ENCODE data around the gene PCID2. TPM values are rescaled to one million over a fixed set of nuclear protein-coding genes. Genes with fewer than 3 reads are reported as not detected.

Gene PCID2
- total RNA-seq, 2 experiments from 2014 or later: 66.6 to 72.4 TPM

- Mint-ChIP-seq H3K36me3 (peaks cover 19% of the 10 kb centered on the region), H3K9me3 (no peaks in the 10 kb centered on the region), H3K4me3 (peak overlapping the region; percentile 2), H3K27me3 (no peaks in the 10 kb centered on the region), H3K4me1 (ENCODE audit: low read depth) (peaks cover 27% of the 10 kb centered on the region), H3K27ac (no peak overlapping the region)
- CTCF ChIA-PET: no interaction called here
- peak; percentile 46 for DNase-seq
- intact Hi-C loops (cut with micrococcal nuclease): no loop called here
- POLR2A ChIA-PET: no interaction called here
These were observed 3.3 kb upstream of the PCID2 start for GRCh38 chr13:113211774-113212173.

DNA sequence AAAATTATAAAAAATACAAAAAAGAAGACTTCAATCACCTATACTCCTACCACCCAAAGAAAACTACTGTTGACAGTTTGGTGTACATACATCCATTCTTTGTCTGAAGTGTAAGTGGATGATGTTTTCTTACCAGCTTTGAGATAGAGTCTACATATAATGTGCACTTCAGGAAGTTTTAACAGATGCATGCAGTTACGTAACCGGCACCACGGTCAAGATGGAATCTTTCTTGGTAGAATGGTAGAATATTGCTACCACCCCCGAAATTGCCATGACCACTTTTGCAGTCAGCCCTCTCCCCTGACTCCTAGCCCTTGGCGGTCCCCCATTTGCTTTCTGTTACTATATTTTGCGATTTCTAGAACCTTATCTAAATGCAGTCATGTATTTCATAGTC, 2.4 kb upstream of the PCID2 start:
- peak overlapping the region; percentile 28 for H3K27ac Mint-ChIP-seq
- H3K27me3 Mint-ChIP-seq: no peaks in the 10 kb centered on the region
- peak overlapping the region; percentile 82 for H3K4me3 Mint-ChIP-seq
- intact Hi-C loops (cut with micrococcal nuclease): no loop called here
- peaks cover 36% of the 10 kb centered on the region for H3K4me1 Mint-ChIP-seq (ENCODE audit: low read depth)
- peaks cover 23% of the 10 kb centered on the region for H3K36me3 Mint-ChIP-seq
- ChIA-PET POLR2A (no interaction called here), CTCF (no interaction called here)
- DNase-seq: no peak
- no peaks in the 10 kb centered on the region for H3K9me3 Mint-ChIP-seq

DNA sequence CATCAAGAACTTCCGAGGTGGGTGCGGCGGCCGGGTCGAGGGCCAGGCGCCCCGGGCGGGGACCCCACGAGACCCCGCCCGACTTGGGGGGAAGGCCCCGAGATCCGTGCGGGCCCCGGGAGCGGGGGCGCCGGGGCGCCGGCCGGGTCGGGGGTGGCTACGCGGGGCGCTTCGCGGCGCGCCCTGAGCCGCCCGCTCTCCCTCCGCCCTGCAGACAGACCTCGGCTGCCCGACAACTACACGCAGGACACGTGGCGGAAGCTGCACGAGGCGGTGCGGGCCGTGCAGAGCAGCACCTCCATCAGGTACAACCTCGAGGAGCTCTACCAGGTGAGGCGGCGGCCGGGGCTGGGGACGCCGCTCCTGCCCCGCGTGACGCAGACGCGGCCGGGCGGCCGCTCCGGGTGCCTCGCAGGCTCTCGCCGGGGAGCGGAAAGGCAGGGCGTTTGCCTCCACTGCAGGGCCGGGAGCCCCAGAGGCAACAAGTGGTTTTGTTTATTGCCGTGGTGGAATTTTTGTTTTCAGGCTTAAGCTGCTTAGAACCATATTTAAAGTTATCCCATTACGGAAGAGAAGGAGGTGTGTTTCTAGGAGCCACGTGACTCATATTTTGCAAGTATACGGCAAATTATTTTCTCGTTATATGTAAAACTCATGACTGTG, 1.4 kb upstream of the PCID2 start:
- DNase-seq: peak; percentile 77
- Mint-ChIP-seq H3K4me3 (peak overlapping the region; percentile 82), H3K27ac (peak overlapping the region; percentile 81), H3K36me3 (peaks cover 30% of the 10 kb centered on the region), H3K9me3 (no peaks in the 10 kb centered on the region), H3K4me1 (ENCODE audit: low read depth) (peaks cover 46% of the 10 kb centered on the region), H3K27me3 (no peaks in the 10 kb centered on the region)
- ChIA-PET POLR2A (interaction anchor here (0.6 to 1.7 kb wide), 5 partner anchors 9 to 889 kb away, joined by 3 to 5 read pairs (median 3); no protein-coding TSS in a partner anchor), CTCF (interaction anchor here (0.7 to 1.9 kb wide), 3 partner anchors 24 to 267 kb away, joined by 3 to 5 read pairs (median 4); no protein-coding TSS in a partner anchor)
- intact Hi-C loops (cut with micrococcal nuclease): loop anchor here (2.0 to 5.0 kb wide), 6 partner anchors 23 to 857 kb away; partner anchors contain the start of genes DCUN1D2 and TFDP1

- Mint-ChIP-seq H3K36me3 (peaks cover 31% of the 10 kb centered on the region), H3K27me3 (no peaks in the 10 kb centered on the region), H3K4me3 (peak within 1 kb of the TSS; percentile 83), H3K4me1 (ENCODE audit: low read depth) (peaks cover 50% of the 10 kb centered on the region), H3K27ac (peak within 1 kb of the TSS; percentile 81), H3K9me3 (no peaks in the 10 kb centered on the region)
- DNase-seq: peak; percentile 83
- ChIA-PET CTCF (interaction anchor here (1.9 kb wide), 1 partner anchor 24 kb away, joined by 5 read pairs; no protein-coding TSS in a partner anchor), POLR2A (interaction anchor here (0.6 to 1.7 kb wide), 6 partner anchors 9 to 890 kb away, joined by 3 to 5 read pairs (median 3); no protein-coding TSS in a partner anchor)
- intact Hi-C loops (cut with micrococcal nuclease): loop anchor here (2.0 to 5.0 kb wide), 6 partner anchors 23 to 858 kb away; partner anchors contain the start of genes DCUN1D2 and TFDP1
These were observed 878 bp upstream of the PCID2 start, which contains the start of gene CUL4A for GRCh38 chr13:113209336-113209758. TSS of gene CUL4A (plus strand) at chr13:113209613. CDS start at chr13:113209628, 15 bp downstream.

GRCh38 chr13:113207890-113208420, 514 bp downstream of the PCID2 start:
- H3K4me1 Mint-ChIP-seq (ENCODE audit: low read depth): peaks cover 63% of the 10 kb centered on the region
- CTCF ChIA-PET: interaction anchor here (1.9 kb wide), 1 partner anchor 22 kb away, joined by 5 read pairs; no protein-coding TSS in a partner anchor
- no peaks in the 10 kb centered on the region for H3K9me3 Mint-ChIP-seq
- H3K27ac Mint-ChIP-seq: peak overlapping the region; percentile 60
- intact Hi-C loops (cut with micrococcal nuclease): loop anchor here (1.0 to 5.0 kb wide), 7 partner anchors 21 to 859 kb away; partner anchors contain the start of genes DCUN1D2, LAMP1 and TFDP1
- H3K4me3 Mint-ChIP-seq: peak overlapping the region; percentile 83
- no peaks in the 10 kb centered on the region for H3K27me3 Mint-ChIP-seq
- DNase-seq: no peak
- H3K36me3 Mint-ChIP-seq: peaks cover 31% of the 10 kb centered on the region
- POLR2A ChIA-PET: interaction anchor here (0.5 to 1.2 kb wide), 2 partner anchors 51 to 910 kb away, joined by 3 read pairs; no protein-coding TSS in a partner anchor

DNA sequence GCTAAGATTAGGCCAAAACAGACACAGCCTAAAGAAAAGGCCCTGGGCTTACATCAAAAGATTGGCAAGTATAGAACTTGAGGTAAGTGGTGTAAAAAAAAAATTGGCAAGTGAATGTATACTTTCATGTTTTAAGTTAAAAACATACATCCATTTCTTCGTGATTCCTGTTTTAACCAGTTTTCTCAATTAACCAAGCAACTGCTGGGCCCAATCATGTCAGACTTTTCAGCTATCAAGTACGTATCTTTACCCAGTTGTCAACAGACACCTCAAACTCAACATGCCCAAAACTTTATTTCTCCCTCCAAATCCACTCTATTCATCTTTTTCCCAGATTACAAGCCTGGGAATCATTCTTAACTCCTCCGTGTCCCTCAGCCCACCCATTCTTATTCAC, 1.0 kb downstream of the PCID2 start:
- Mint-ChIP-seq H3K4me3 (peak overlapping the region; percentile 83), H3K4me1 (ENCODE audit: low read depth) (peaks cover 67% of the 10 kb centered on the region), H3K27ac (peak overlapping the region; percentile 60), H3K9me3 (no peaks in the 10 kb centered on the region), H3K27me3 (no peaks in the 10 kb centered on the region), H3K36me3 (peaks cover 31% of the 10 kb centered on the region)
- CTCF ChIA-PET: no interaction called here
- POLR2A ChIA-PET: interaction anchor here (1.1 to 1.2 kb wide), 2 partner anchors 24 to 51 kb away, joined by 3 read pairs; no protein-coding TSS in a partner anchor
- intact Hi-C loops (cut with micrococcal nuclease): loop anchor here (5.0 kb wide), 4 partner anchors 265 to 860 kb away; partner anchors contain the start of genes DCUN1D2 and TFDP1
- DNase-seq: no peak

GRCh38 chr13:113205428-113205931, 3.0 kb downstream of the PCID2 start:
- intact Hi-C loops (cut with micrococcal nuclease): loop anchor here (5.0 kb wide), 4 partner anchors 263 to 862 kb away; partner anchors contain the start of genes DCUN1D2 and TFDP1
- Mint-ChIP-seq H3K9me3 (no peaks in the 10 kb centered on the region), H3K4me3 (peak overlapping the region; percentile 12), H3K27ac (peak overlapping the region; percentile 81), H3K36me3 (peaks cover 19% of the 10 kb centered on the region), H3K27me3 (no peaks in the 10 kb centered on the region), H3K4me1 (ENCODE audit: low read depth) (peaks cover 57% of the 10 kb centered on the region)
- DNase-seq: peak; percentile 32
- CTCF ChIA-PET: no interaction called here
- POLR2A ChIA-PET: no interaction called here

DNA sequence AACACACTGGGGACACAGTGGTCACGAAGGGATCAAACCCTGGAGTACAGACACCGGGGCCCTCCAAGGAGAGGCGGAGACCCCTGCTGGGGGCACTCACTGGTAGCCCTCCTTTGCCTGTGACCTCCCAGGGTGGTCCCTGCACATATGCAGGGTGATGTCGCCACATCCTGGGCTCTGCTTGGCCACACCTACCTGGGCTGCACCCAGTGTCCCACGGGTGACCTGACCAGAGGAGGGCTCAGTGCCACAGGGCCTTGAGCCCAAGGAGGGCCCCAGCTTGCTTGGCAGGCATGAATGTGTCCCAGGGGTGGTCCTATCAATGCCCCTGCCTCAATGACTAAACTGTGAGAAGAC, 4.1 kb downstream of the PCID2 start:
- Mint-ChIP-seq H3K27ac (peak overlapping the region; percentile 45), H3K36me3 (peaks cover 25% of the 10 kb centered on the region), H3K4me1 (ENCODE audit: low read depth) (peaks cover 55% of the 10 kb centered on the region), H3K9me3 (no peaks in the 10 kb centered on the region), H3K27me3 (no peaks in the 10 kb centered on the region), H3K4me3 (no peak overlapping the region)
- intact Hi-C loops (cut with micrococcal nuclease): no loop called here
- ChIA-PET CTCF (no interaction called here), POLR2A (no interaction called here)
- no peak for DNase-seq

DNA sequence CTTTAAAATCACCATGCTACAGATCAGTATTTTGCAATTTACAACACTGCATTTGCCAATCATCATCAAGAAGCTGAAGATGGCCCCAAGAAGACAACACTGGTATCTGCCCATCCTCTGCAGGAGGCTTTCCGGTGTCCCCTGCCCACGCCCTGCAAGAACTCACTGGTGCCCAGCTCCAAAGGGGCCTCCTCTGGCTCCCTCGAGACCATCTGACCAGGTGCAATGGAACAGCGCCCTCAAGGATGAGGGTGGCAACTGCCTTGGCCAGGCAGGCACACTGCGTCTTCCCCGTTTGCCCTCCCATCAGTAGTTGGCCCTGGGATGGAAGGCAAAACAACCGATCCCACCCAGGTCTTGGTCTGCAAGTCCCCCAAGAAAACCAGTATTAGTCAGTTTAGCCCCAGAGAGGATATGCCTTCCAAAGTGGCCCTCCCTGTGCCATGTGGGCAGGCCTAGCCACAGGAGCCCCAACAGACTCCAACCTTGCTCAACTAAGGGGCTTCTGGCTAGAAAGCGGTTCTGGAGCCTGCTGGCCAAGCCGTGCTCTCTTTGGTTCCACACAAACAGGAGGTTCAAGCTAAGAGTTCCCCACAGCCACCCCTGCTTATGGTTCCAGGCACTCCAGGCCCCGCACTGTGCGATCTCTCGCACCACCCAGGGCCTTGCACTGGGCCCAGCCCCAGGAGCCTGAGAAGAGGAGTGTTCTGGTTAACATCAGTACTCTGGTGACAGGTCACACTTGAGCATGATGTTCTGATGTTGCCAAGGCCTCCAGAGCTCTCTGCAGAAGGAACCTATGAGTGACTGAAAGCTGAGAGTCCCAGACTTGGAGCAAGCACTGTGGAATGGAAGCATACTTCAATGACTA, 4.7 kb downstream of the PCID2 start:
- Mint-ChIP-seq H3K9me3 (no peaks in the 10 kb centered on the region), H3K27me3 (no peaks in the 10 kb centered on the region), H3K4me1 (ENCODE audit: low read depth) (peaks cover 55% of the 10 kb centered on the region), H3K36me3 (peaks cover 25% of the 10 kb centered on the region), H3K27ac (peak overlapping the region; percentile 33), H3K4me3 (no peak overlapping the region)
- POLR2A ChIA-PET: no interaction called here
- no peak for DNase-seq
- intact Hi-C loops (cut with micrococcal nuclease): no loop called here
- CTCF ChIA-PET: no interaction called here

DNA sequence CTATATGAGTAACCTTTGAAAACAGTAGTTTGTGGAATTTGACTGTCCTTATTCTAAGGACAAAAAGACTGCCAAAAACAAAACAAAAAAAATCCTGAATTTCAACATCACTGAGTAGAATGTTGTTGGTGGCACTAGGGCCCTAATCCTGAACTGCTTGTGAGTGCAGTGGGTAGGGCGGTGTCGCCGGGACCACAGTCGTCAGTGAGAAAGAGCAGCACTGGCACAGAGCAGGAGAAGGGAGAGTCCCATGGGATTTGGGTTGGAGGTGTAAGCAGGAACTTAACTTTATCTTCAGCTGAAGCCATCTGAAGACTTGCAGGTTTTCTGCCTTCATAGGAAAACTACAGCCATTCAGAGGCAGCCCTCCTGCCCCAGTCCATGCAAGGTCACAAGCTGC, 5.6 kb downstream of the PCID2 start:
- CTCF ChIA-PET: no interaction called here
- POLR2A ChIA-PET: no interaction called here
- H3K36me3 Mint-ChIP-seq: peaks cover 27% of the 10 kb centered on the region

GRCh38 chr13:113201815-113202214, 6.7 kb downstream of the PCID2 start:
- no peak for DNase-seq
- peaks cover 27% of the 10 kb centered on the region for H3K36me3 Mint-ChIP-seq
- no peaks in the 10 kb centered on the region for H3K27me3 Mint-ChIP-seq
- H3K27ac Mint-ChIP-seq: no peak overlapping the region
- ChIA-PET CTCF (no interaction called here), POLR2A (no interaction called here)
- no peak overlapping the region for H3K4me3 Mint-ChIP-seq
- intact Hi-C loops (cut with micrococcal nuclease): no loop called here
- peaks cover 45% of the 10 kb centered on the region for H3K4me1 Mint-ChIP-seq (ENCODE audit: low read depth)
- H3K9me3 Mint-ChIP-seq: no peaks in the 10 kb centered on the region

More for the DNA sequence above, 5.6 kb downstream of the PCID2 start:
- Mint-ChIP-seq H3K27ac (no peak overlapping the region), H3K4me1 (ENCODE audit: low read depth) (peaks cover 55% of the 10 kb centered on the region), H3K4me3 (no peak overlapping the region), H3K27me3 (no peaks in the 10 kb centered on the region), H3K9me3 (no peaks in the 10 kb centered on the region)
- intact Hi-C loops (cut with micrococcal nuclease): no loop called here
- no peak for DNase-seq
